ENCODE results near the gene STARD8.

The STARD8 gene

DNA sequence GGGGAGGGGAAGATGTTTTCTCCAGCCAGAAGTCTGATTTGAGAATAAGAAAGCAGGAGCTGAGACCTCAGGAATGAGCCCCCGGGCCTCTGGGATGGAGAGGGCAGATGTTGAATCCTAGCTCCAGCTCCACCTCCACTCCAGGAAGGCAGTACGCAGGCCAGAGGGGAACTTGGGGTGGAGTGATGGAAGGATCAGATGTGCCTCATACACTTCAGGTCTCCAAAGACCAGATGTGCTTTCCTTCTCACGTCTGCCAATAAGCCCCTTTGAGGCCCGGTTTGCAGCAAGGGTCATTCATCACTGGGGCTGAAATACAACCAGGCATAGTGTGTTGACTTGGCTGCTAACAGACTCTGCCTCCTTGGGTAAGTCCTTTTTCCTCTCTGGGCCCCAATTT, 28.1 kb downstream of the STARD8 start:
- TF ChIP-seq, protein P1, sequence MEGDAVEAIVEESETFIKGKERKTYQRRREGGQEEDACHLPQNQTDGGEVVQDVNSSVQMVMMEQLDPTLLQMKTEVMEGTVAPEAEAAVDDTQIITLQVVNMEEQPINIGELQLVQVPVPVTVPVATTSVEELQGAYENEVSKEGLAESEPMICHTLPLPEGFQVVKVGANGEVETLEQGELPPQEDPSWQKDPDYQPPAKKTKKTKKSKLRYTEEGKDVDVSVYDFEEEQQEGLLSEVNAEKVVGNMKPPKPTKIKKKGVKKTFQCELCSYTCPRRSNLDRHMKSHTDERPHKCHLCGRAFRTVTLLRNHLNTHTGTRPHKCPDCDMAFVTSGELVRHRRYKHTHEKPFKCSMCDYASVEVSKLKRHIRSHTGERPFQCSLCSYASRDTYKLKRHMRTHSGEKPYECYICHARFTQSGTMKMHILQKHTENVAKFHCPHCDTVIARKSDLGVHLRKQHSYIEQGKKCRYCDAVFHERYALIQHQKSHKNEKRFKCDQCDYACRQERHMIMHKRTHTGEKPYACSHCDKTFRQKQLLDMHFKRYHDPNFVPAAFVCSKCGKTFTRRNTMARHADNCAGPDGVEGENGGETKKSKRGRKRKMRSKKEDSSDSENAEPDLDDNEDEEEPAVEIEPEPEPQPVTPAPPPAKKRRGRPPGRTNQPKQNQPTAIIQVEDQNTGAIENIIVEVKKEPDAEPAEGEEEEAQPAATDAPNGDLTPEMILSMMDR (IDR thresholded peaks at IDR 0.05; ENCODE audit: low read depth, low read length): no peak
- H3K4me3 ChIP-seq (ENCODE audit: low read depth, low read length): no peak overlapping the region

DNA sequence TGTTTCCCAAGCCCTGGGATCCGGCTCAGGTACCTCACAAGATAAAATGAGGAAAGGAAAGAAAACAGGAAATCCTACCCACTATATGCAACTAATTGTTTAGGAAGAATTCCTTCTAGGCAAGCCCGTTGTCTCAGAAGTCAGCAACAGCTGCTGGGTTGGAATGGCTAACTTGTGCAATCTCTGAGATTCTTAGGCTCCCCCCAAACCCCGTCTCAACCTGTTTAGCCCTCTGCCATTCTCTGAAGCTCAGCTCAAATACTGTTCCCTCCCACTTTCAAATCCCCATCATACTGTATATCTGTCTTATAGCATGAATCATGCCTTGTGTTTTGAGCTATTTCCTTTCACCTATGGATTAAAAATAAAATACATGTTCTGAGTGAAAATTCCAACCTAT, 28.9 kb downstream of the STARD8 start:
- TF ChIP-seq, protein P1 (IDR thresholded peaks at IDR 0.05; ENCODE audit: low read depth, low read length): no peak
- H3K4me3 ChIP-seq (ENCODE audit: low read depth, low read length): no peak overlapping the region

DNA sequence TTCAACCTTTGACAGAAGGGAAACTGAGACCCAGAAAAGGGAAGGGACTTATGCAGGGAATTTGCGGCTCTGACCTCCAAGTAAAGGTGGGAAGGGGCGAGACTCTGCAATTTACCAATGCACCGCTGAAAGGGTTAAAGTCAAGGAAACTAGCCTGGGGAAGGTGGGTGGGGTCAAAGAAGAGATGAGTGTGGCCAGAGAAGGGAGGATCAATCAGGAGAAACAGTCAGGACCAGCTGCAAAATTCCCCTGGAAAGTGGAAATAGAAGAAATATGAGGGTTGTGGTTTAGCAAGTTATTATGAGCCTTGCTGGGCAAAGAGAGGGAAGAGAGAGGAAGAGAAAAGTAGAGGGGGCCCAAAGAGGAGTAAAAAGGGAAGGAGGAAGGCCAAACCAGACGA, 30.5 kb downstream of the STARD8 start:
- TF ChIP-seq, protein P1 (IDR thresholded peaks at IDR 0.05; ENCODE audit: low read depth, low read length): no peak
- no peak overlapping the region for H3K4me3 ChIP-seq (ENCODE audit: low read depth, low read length)

DNA sequence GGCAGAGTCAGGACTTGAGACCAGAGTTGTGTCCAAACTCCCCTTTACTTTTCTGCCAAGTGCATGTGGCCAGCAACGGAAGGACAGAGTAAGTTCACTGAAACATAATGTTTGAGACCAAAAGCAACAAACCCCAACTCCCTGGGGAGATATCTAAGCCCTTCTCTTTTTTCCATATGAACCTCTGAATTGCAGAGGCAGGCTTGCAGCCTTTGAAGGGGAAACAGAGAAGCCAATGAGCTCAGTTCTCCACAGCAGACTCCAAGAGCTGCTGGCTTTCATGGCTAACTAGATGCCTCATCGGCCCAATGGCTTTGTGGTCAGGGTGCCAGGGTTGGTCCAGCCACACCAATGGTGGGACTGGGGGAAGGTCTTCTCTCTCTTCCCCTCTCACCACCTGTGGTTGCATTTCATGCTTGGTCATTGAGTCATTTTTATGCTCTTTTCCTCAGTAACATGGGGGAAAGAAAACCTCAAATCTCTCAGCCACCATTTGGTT, 34.0 kb downstream of the STARD8 start:
- no peak overlapping the region for H3K4me3 ChIP-seq (ENCODE audit: low read depth, low read length)
- TF ChIP-seq, protein P1 (IDR thresholded peaks at IDR 0.05; ENCODE audit: low read depth, low read length): no peak

DNA sequence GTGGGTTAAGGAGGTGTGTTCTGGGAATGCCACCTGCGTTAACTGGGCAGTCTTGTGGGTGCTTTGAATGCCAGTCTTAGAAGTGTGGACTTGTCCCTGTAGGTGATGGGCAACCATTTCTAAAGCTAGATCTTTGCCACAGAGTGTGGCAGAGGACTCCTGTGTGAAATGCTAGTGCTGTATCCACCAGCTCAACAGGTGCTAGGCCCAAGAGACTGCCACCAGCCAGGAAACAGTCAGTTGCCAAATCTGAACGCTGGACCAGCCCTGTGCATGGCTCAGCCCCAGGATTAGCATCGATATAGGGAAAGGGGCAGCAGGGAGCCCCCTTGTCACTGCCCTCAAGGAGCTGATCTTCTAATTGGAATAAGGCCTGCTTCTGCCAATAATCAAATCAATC, 35.3 kb downstream of the STARD8 start:
- no peak overlapping the region for H3K4me3 ChIP-seq (ENCODE audit: low read depth, low read length)
- TF ChIP-seq, protein P1 (IDR thresholded peaks at IDR 0.05; ENCODE audit: low read depth, low read length): no peak

DNA sequence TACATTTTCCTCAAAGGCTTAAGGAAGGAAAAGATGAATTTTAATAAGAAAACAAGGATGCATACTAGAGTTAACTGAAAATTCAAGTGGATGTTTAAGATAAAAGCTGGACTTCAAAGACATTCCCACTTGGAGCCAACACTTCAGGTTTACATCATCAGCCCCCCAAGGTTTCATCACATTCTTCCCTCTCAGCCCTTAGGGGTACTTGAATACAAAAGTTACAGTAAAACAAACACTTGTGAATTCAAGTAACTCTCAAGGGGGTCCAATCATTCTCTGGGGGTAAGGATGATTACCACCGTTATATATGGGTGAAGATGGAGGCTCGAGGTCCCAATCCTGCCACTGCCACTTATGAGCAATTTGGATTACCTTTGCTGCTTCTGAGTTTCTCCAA, 36.1 kb downstream of the STARD8 start:
- TF ChIP-seq, protein P1 (IDR thresholded peaks at IDR 0.05; ENCODE audit: low read depth, low read length): no peak

DNA sequence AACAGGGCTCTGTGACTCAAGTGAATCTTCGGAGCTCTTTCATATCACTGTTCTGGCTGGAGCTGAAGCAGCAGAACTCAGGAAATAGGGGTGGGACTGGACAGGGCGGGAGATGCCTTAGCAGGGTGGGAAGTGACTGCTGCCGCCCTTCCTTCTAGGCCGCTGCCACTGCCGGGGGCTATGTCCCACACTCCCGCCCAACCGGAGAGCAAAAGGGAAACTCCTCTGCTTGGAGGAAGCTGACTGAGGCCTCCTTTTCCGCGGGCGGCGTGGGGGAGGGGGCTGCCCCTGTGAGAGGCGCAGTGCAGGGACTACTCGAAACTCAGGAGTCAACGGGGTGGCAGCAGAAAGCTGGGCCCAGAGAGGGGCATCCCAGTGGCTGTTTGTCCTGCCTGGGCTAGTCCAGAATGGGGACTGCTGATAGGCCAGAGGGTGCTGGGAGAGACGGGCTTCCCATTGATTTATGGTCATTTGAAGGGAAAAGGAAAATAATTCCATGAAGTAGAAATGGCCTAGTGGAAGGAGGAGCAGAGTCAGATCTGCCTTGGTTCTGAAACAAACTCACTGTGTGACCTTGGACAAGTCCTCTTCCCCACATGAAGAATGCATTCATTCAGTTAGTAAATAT, 36.9 kb downstream of the STARD8 start:
- TF ChIP-seq, protein P1 (IDR thresholded peaks at IDR 0.05; ENCODE audit: low read depth, low read length): no peak
- H3K4me3 ChIP-seq (ENCODE audit: low read depth, low read length): no peak overlapping the region

More for the DNA sequence above, 36.1 kb downstream of the STARD8 start:
- no peak overlapping the region for H3K4me3 ChIP-seq (ENCODE audit: low read depth, low read length)
